NOMO-1 (cell line): Measurements from ENCODE around the gene GALNTL6.
"Not testable (repeated sequence)": the region's sequence is repeated elsewhere in the genome, so short reads cannot be mapped to it uniquely, and the experiment has no call there.

Source experiments
- DNase-seq, 2 experiments: peaks; one replicate each; lab custom pipeline; 2025; ENCODE audit not compliant: unreplicated experiment in 2 of 2; lab: John Stamatoyannopoulos, UW

GALNTL6 gene

DNA sequence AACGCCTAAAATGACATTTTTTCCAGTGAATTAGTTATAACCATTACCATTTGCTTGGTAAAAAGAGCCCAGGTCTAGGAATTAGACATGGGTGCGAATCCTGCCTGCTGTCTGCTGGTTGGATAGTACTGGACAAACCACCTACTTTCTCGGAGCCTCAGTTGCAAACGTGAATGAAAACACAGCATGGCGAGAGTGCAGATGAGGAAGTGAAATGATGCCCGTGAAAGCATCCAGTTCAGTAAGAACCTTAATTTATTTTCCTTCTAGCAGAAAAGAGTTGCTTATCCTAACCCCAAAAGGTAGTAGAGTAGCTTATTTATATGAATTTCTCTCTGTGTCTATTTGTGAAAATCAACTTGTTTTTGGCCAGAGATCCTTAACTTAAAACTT, 1184.0 kb downstream of the GALNTL6 start:
- DNase-seq: peak in 1 of 2 experiments; percentile 12

DNA sequence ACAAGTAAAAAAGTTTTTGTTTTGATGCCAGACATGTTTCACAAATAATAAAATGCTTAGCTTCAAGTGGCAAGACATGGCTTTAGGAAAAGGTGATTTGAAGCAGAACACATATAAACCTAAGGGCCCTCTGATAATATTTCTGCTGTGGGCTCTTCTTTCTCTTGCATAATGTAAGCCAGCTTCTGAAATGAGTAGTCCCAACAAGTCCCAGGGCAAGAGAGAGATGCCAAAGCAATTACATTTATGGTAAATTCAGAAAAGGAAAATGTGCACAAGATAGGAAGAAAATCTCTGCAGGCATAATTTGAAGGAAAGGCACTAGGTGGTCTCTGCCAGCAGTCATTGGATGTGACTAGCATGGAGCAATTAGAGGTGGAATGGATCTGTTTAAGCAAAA, 1184.7 kb downstream of the GALNTL6 start:
- DNase-seq: no peak

DNA sequence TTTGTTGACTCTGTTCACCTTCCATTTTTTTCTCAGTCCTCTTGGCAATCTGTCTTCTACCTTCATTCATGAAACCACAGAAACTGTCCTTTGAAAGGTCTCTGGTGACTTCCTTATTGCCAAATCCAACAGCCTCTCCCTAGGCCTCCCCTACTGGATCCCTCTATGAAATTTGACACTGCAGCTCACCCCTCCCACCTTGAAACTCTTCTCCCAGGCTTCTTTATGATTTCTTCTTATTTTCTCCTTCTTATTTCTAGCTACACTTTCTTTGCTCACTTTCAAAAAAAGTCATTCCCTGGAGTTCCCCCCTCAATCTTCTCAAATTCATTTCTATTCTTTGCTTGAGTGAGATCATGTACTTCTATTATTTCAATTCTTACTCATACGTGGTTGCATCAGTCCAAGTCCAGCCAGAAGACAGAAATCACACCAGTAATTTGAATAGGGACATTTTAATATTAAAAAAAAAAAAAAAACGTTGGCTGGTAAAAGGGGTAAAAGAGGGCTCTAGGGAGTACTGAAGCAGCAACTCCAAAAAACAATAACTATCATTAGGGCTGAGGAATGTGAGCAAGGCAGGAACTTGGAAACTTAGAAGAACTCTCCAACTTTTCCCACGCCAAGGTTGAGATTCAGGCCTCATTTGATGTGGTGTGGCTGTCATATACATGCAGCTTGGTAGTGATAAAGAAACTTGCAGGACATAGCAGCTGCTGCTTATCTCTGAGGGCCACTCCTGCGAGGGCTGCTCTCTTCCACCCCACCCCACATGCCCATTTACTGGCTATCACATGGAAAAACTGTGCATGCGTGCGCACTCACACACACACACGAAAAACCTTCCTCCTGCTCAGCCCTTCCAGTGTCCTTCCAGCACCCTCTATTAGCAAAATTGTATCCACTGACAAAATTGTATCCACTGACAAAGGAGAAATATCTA, 1185.6 kb downstream of the GALNTL6 start:
- DNase-seq: peak; percentile 65 to 82

DNA sequence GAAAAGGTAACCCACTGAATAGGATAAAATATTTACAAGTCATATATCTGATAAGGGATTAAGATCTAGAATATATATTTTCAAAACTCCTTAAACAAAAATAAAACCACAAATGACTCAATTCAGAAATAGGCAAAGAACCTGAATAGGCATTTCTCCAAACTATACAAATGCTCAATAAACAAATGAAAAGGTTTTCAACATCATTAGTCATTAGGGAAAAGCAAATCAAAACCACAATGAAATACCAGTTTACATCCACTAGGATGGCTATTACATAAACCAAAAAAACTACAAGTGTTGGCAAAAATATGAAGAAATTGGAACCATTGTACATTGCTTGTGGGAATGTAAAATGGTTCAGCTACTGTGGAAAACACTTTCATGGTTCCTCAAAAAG, 1188.4 kb downstream of the GALNTL6 start:
- no peak for DNase-seq

DNA sequence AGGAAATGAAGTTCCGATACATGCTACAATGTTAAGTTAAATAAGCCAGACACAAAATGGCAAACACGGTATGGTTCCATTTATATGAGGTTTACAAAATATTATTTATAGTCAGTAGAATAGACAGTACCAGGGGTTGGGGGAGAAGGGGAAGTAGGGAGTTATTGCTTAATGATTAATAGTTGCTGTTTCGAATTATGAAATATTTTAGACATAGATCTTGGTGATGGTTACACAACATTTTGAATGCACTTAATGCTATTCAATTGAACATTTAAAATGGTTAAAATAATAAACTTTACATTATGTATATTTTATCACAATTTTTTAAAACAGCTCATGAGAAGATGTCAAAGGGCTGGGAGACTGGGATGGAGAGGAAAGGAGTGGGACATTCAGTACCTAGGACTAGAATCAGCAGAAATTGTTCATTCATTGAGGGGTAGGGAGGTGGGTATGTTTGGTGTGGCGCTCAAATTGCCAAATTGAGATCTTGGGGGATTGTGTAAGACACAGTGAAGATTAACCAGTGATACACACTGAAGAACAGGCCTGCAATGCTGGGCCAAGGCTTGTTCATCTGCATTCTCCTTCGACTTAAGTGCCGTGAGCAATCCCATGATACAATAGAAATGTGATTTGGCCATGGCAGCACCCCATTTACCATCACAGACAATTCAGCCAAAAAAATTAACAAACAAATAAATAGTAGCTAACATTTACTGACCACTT, 1189.8 kb downstream of the GALNTL6 start:
- DNase-seq: peak; percentile 55 to 80

DNA sequence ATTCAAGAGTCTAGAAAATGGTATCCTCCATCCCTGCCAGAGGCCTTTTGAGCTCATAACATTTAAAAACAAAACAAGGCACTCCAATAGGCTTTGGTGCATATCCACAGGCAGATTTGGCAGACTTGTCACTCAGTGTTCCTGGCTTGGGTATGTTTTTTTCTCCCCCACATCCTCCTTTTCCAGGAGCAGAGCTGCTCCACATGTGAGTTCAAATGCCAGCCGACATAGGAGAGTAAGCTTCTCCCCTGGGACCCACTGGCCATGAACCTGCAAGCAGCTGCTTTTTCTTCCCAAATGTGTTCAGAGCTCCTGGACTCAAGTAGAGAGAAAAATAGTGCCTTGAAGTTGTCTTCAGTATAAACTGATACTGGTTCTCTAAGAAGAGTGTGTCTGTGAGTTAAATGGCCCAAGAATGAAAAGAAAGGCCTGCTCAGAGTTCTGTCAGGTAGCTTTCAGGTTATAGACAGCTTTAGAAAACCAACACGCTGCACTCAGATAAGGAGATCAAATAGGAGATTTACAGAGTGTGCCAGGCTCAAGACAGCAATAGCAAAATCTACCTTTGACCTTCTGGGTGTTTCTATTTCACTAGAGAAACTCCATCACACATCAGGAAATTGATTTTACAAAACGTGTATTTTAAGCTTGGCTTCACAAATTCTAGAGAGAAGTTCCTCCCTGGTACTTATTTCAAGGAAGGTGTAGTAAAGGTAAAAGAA, 1192.9 kb downstream of the GALNTL6 start:
- no peak for DNase-seq

DNA sequence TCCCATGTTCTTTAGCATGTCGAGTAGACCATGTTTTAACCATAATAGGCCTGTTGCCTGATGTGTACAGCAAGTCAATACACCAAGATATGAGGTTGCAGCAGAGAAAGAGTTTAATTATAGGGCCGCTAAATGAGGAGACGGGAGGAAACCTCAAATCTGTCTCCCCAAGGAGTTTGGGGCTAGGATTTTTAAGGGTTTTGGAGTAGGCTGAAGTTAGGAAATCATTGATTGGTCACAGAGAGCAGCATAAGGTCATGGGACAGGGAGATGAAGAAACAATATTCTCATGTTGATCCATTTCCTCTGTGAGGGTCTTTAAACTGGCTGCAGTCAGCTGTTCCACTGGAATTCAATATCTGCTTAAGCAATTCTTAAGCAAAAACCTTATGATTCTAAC, 1195.2 kb downstream of the GALNTL6 start:
- DNase-seq: no peak

DNA sequence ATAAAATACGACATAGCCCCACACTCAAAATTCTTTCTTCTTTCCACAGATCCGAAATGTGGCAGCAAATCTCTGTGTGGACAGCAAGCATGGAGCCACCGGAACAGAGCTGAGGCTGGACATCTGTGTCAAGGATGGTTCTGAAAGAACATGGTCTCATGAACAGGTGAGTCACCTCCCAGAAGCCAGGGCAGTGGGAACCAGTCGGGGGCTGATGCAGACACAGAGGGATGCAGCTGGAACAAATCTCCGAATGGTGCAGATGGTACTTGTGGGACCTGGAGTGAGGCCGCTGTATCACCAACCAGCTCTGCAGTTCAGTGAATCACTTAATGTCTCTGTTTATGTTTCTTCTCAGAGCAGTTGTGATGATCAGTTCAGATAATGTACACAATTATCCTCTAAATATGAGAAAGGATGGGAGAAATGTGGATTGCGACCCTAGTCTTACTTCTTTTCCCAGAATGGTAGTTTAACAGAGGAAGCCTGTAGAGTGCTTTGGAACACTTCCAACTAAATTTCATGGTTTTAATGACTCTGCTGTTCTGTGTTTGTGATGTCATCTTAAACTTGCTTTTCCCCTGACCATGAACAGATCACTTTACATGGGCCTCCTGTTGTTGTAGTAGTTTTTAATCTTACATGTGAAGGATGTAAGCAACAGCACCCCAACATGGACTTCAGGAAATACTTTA, 1196.1 kb downstream of the GALNTL6 start:
- DNase-seq: no peak

DNA sequence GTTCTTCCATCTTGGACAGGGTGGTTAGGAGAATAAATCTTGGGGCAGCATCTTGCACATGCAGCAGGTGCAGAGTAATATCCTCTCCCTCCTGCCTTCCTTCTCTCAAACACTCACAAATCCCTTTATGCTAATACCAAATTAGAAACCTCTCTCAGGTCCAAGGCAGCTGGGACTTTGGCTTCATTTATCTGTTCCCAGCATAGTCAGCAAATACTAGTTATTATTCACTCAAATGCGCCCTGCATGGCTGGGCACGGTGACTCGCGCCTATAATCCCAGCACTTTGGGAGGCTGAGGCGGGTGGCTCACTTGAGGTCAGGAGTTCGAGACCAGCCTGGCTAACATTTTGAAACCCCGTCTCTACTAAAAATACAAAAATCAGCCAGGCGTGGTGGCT, 1199.4 kb downstream of the GALNTL6 start:
- no peak for DNase-seq

DNA sequence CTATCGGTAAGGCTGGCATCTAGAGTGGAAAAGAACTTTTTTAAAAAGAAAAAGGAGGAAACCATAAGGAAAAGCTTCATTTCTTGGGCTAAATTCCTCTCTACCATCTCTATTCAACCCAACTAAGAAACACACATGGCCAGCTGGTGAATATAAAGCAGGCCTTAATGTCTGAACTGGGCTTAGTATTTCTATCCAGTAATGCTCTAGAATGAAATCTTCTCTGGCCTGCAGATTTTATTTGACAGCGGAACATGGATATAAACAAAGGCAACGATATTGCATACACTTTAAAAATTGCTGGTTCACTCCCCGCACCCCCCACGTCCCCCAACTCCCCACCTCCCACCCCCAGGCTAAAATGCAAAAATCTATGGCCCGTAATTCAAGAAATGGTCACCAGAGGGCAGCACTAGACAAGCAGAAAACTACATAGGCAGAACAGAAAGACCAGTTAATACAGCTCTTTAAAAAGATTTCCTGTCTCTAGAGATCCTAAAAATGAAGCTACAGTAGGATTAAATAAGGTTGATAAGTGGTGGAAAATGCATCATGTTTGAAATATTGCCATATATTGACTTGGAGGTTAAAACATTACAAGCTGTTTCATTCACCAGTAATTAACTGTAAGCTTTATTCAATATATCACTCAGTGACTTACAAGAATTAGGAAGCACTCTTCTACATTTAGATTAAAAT, 1200.2 kb downstream of the GALNTL6 start:
- peak; percentile 52 to 71 for DNase-seq

DNA sequence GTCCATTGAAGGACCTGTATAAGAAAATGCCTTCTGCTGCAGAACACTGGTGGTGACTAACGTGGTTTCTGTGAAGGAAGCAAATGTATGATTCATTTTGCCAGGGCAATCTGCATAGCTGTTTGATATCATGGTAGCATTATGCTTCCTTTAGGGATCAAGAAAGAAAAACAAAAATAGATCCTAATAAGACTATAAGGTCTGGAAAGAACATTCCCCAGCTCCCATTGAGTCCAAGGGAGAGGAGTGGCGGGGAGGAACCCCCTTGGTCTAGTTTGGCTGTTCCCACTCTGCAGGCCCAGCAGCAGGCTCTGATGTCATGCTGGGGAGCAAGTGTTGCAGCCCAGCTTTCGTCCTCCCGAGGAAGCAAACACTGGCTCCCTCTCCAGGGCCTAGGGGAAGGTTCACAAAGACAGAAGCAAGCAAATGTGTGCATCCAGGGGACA, 1200.9 kb downstream of the GALNTL6 start:
- peak in 1 of 2 experiments; percentile 15 for DNase-seq

DNA sequence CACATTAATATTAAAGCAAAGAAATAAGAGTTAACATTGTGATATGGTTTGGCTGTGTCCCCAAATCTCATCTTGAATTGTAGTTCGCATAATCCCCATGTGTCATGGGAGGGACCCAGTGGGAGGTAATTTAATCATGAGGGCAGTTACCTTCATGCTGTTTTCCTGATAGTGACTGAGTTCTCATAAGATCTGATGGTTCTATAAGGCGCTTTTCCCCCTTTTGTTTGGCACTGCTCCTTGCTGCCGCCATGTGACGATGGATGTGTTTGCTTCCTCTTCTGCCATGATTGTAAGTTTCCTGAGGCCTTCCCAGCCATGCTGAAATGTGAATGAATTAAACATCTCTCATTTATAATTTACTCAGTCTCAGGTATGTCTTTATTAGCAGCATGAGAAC, 1201.6 kb downstream of the GALNTL6 start:
- DNase-seq: no peak

DNA sequence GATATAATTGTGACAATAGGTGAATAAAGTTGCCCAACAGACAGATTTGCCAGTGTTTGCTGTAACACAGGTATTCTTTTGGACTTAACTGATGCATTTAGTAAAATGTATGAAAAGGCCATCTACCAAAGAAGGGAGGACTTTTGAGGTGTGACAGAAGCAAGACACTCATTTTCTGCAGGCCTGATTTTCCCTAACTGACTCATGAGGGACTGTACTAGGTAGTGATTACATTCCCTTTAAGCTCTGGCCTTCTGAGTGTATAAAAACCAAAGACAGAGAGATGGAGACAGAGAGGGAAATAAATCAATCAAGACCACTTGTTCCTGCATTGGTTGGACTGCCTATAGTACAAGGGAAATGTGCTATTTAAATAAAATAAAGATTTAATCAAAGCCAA, 1204.6 kb downstream of the GALNTL6 start:
- no peak for DNase-seq

DNA sequence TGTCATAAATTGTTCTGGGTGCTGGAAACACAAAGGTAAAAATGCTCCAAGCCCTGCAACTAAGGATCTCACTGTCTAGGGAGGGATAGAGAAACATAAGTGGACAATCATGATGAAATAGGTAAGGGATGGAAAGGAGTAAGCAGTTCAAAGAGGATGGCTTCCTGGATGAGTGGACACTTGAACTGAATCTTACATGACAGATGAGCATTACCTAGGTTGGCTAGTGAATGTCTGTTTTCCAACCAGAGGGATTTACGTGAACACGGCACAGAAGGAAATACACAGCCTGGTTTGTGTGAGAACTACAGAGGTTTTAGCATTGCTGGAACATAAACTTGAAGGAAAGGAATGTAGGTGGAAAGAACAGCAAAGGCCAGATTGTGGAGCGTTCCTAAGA, 1205.2 kb downstream of the GALNTL6 start:
- no peak for DNase-seq

DNA sequence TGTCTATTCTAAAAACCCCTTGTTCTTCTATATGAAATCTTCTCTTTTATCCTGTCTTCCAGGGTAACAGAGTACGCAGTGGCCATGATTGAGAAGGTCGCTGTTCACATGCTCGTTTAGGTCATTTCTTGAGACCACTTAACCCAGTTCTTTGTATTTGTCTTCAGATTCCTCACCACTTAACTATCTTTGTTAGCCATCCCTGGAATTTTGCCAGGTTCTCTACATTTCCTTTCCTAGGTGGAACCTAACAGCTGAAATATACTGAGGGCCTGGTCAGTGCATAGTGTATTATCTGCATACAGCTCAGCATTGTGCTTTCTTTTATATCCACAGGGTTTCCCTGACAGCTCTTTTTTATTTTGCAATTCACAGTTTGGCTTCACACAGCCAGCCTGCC, 1206.5 kb downstream of the GALNTL6 start:
- DNase-seq: no peak

DNA sequence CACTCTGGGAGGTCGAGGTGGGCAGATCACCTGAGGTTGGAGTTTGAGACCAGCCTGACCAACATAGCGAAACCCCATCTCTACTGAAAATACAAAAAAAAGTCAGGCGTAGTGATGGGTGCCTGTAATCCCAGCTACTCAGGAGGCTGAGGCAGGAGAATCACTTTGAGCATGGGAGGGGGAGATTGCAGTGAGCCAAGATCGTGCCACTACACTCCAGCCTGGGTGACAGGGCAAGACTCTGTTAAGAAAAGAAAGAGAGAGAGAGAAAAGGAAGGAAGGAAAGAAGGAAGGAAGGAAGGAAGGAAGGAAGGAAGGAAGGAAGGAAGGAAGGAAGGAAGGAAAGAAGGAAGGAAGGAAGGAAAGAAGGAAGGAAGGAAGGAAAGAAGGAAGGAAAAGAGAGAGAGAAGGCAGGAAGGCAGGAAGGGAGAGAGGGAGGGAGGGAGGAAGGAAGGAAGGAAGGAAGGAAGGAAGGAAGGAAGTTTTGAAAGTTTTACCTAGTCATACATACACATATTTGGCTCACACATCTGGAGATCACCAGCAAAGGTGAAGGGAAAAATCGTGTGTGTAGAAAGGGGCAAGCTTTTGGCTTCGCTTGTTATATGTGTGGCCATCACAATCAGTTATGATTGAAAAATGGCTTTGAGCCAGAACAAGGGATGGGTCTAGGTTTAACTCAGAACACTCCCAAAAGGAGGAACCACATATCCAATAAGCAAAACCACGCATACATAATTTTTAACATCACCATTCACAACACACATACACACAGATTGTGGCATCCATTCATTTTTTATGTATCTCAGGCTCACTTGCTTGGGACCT, 1208.8 kb downstream of the GALNTL6 start:
- DNase-seq: not testable (repeated sequence)

DNA sequence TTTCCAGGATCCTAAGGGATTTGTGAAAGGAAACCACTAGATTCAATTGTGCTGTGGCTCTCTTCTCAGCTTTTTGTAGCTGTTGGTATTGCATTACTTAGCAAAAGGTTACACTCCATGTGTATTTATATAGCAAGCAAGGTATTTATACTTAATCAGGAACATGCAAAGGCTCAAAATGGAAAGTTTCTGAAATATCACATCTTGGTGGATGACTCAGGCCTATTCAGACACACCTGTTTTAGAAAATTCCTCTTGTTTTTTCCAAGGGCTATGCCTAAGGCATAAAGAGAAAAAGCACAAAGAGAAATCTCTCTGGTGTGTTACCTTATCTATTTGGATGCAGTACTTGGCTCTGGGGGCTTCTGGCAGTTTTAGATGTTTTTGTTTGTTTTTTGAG, 1211.0 kb downstream of the GALNTL6 start:
- DNase-seq: no peak

DNA sequence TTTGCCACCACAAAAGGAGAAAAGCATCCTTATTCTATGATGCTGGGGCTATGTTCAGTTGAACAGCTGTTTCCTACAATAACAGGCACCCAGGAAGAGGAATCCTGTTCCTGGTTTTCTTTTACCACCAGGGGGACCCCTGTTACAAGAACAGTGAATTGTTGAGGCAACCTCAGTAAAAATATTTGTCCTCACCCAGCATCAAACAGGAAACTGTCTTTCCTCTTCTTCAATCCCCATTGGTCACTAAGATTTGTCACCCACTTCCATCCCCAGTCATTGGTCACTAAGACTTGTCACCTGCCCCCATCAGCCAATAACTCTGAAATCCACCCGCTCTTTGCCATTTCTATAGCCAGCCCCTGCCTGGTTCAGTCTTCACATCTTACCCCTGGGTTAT, 1211.9 kb downstream of the GALNTL6 start:
- peak in 1 of 2 experiments; percentile 42 for DNase-seq

DNA sequence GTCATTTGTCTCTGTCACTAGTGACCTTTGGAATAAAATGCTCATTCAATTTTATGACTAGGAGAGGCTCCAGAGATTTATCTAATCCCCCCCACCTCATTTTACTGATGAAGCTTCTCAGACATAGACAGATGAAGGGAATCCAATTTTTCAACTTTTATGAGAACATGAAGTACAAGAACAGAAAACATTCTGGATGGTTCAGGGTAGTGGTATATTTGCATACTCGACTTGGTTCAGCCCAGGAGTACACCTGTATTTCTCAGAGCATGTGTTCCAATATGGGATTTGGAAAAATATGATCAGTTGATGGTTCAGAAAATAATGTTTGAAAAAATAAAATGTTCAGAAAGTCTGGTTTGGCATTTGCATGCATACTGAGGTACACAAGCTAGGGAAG, 1224.0 kb downstream of the GALNTL6 start:
- no peak for DNase-seq
